K562 (cell line): ENCODE data around the gene S100A8. TPM values are rescaled to one million over a fixed set of nuclear protein-coding genes. Genes with fewer than 3 reads are reported as not detected.

Experiments used
- ATAC-seq: fragments of 200-7000 bp; cut with Tn5 transposase; 3 replicates; pipeline ENCODE4 v1.9.1; 2020; ENCODE audit warnings: moderate library complexity
- BruUV-seq: library from RNA; stranded (reverse); fragments of 400-500 nt; replicated peaks from 2 replicates; lab custom pipeline; 2021; lab: Mats Ljungman, UMichigan
- CTCF ChIA-PET: fragments of 300-600 bp; formaldehyde crosslinking; extraction: SDS; loops from one replicate; lab custom pipeline; 2021; ENCODE audit warnings: low intra/inter-chr PET ratio; lab: Yijun Ruan, JAX
- POLR2A ChIA-PET: fragments of 300-600, 350-650 bp; sonication (Branson Sonifier 250); formaldehyde crosslinking; extraction: SDS; loops from one replicate; lab custom pipeline; 2021; ENCODE audit warnings: antibody characterized with exemption, inconsistent platforms; lab: Yijun Ruan, JAX
- DNase-seq, 4 experiments: peaks; one replicate each; pipeline versions ENCODE4 v3.0.0 to v3.0.0-alpha.2; 2011 to 2018; ENCODE audit warnings: low spot score in 3 of 4, mixed read lengths in 3 of 4; ENCODE audit errors: extremely low read depth in 1 of 4
- FAIRE-seq: peaks from 2 replicates; lab custom pipeline; 2011; peaks lifted over from hg19 to GRCh38; lab: Jason Lieb, UNC
- H2AFZ ChIP-seq: 2 replicates; pipeline ENCODE4 v1.6.0; 2011; ENCODE audit warnings: low read depth, low read length, control low read depth, inconsistent platforms
- H3K27ac ChIP-seq: fragments of 200-600 bp; 3 replicates; pipeline ENCODE4 v1.8.0; 2011; ENCODE audit warnings: low read depth, mild to moderate bottlenecking, control low read depth, inconsistent platforms, low read length, moderate library complexity, mixed read lengths; ENCODE audit errors: extremely low read depth
- H3K27me3 ChIP-seq, 2 experiments: fragments of 300-600 bp in 1 of 2; 2 replicates in 1 of 2; 3 replicates in 1 of 2; pipeline versions ENCODE4 v1.6.0 to v1.8.0; 2011; ENCODE audit warnings: inconsistent platforms in 2 of 2, low read length in 2 of 2, mild to moderate bottlenecking in 1 of 2, mixed read lengths in 1 of 2, moderate library complexity in 1 of 2; ENCODE audit not compliant: control insufficient read depth in 2 of 2, insufficient read depth in 2 of 2
- H3K36me3 ChIP-seq: fragments of 300-600 bp; 3 replicates; pipeline ENCODE4 v1.8.0; 2011; ENCODE audit warnings: mild to moderate bottlenecking, low read length, inconsistent platforms; ENCODE audit not compliant: control insufficient read depth, insufficient read depth
- H3K4me1 ChIP-seq, 2 experiments: fragments of 200-600 bp in 1 of 2; replicated peaks in 1 of 2; 2 replicates in 1 of 2; 3 replicates in 1 of 2; pipeline versions ENCODE4 v1.5.1 to v1.8.0; 2011; ENCODE audit warnings: inconsistent platforms in 2 of 2, low read length in 2 of 2, mild to moderate bottlenecking in 1 of 2, mixed read lengths in 1 of 2, moderate library complexity in 1 of 2; ENCODE audit not compliant: control insufficient read depth in 2 of 2, insufficient read depth in 2 of 2
- H3K4me2 ChIP-seq: 2 replicates; pipeline ENCODE4 v1.6.1; 2011; ENCODE audit warnings: low read length, control low read depth, inconsistent platforms, mixed read lengths; ENCODE audit not compliant: insufficient read depth
- H3K4me3 ChIP-seq: fragments of 200-600 bp; sonication (generic), shearing (Covaris generic); 2 replicates; pipeline ENCODE4 v1.5.1; 2016; ENCODE audit warnings: control low read depth, inconsistent platforms
- H3K79me2 ChIP-seq: fragments of 200-600 bp; 3 replicates; pipeline ENCODE4 v1.8.0; 2011; ENCODE audit warnings: low read length, inconsistent platforms; ENCODE audit not compliant: control insufficient read depth, insufficient read depth
- H3K9ac ChIP-seq, 2 experiments: 2 replicates each; pipeline versions ENCODE4 v1.6.0 to v1.6.1; 2011; ENCODE audit warnings: low read depth in 2 of 2, low read length in 2 of 2, control low read depth in 1 of 2, inconsistent platforms in 1 of 2, mild to moderate bottlenecking in 1 of 2, mixed read lengths in 1 of 2; ENCODE audit not compliant: insufficient read depth in 1 of 2
- H3K9me1 ChIP-seq: one replicate; pipeline ENCODE4 v1.6.0; 2011; ENCODE audit warnings: inconsistent platforms, mild to moderate bottlenecking, low read length, moderate library complexity; ENCODE audit not compliant: control insufficient read depth, insufficient read depth
- H3K9me3 ChIP-seq: replicated peaks from 2 replicates; pipeline ENCODE4 v1.5.1; 2011; ENCODE audit warnings: low read depth, low read length, inconsistent platforms; ENCODE audit not compliant: control insufficient read depth, insufficient read depth
- H4K20me1 ChIP-seq: replicated peaks from 2 replicates; pipeline ENCODE4 v1.6.1; 2011; ENCODE audit warnings: low read length, inconsistent platforms, mixed read lengths; ENCODE audit not compliant: control insufficient read depth, insufficient read depth
- FOSL1 ChIP-seq: fragments of 200-800 bp; sonication (Bioruptor generic); conservative IDR thresholded peaks from 2 replicates; pipeline ENCODE4 v1.6.1; 2016; ENCODE audit warnings: missing genetic modification characterization, missing compliant biosample characterization
- IRF2 ChIP-seq: sonication (generic); formaldehyde crosslinking; IDR thresholded peaks from 2 replicates; pipeline ENCODE4 v1.8.1; 2022; ENCODE audit warnings: mild to moderate bottlenecking, missing genetic modification reagents
- MAX ChIP-seq: sonication (generic); formaldehyde crosslinking; IDR thresholded peaks from 2 replicates; pipeline ENCODE4 v1.9.0; 2022; ENCODE audit warnings: mild to moderate bottlenecking, missing genetic modification reagents
- TAL1 ChIP-seq: fragments of 450-650 bp; IDR thresholded peaks from 2 replicates; pipeline ENCODE4 v1.6.1; 2016; ENCODE audit warnings: mild to moderate bottlenecking
- XRCC4 ChIP-seq: IDR thresholded peaks from one replicate; pipeline ENCODE4 v1.6.1; 2011; ENCODE audit not compliant: insufficient read depth, insufficient read length; ENCODE audit errors: extremely low read depth
- ZBTB34 ChIP-seq: fragments of 250-450 bp; sonication (Bioruptor Pico); IDR thresholded peaks from 2 replicates; pipeline ENCODE4 v1.8.0; 2021; ENCODE audit warnings: mild to moderate bottlenecking, moderate library complexity
- ZBTB9 ChIP-seq: fragments of 450-650 bp; formaldehyde crosslinking; IDR thresholded peaks from 2 replicates; pipeline ENCODE4 v1.4.0; 2020; ENCODE audit warnings: mild to moderate bottlenecking, moderate library complexity
- ZNF143 ChIP-seq: sonication (generic); formaldehyde crosslinking; IDR thresholded peaks from 2 replicates; pipeline ENCODE4 v1.9.0; 2022; ENCODE audit warnings: mild to moderate bottlenecking, missing genetic modification reagents
- ZSCAN29 ChIP-seq: fragments of 450-650 bp; IDR thresholded peaks from 2 replicates; pipeline ENCODE4 v1.6.1; 2017
- WGBS: fragments of 100-300 bp; shearing (Covaris generic); methylation state at CpG from one replicate; pipeline ENCODE4 v1.1.6; 2016; ENCODE audit warnings: low coverage, mixed read lengths; ENCODE audit not compliant: insufficient coverage; ENCODE audit errors: missing lambda C conversion rate; 5-methylcytosine and 5-hydroxymethylcytosine counted together
- in situ Hi-C: fragments of 300-500 bp; cut with MboI; formaldehyde crosslinking; loops from 4 replicates; pipeline ENCODE4 v1.15.0; 2018; ENCODE audit warnings: inconsistent platforms, mixed read lengths
- intact Hi-C: fragments of 100-400 bp; cut with micrococcal nuclease; formaldehyde crosslinking; loops from 2 replicates; pipeline ENCODE4 v1.14.2; 2022
- polyA plus RNA-seq, 8 experiments: library from polyadenylated mRNA; depleted of rRNA in 4 of 8; stranded (reverse) in 5 of 8; unstranded in 3 of 8; fragments of >200 nt; fragmentation: Nextera tagmentation in 2 of 8; fragmentation: Illumina TruSeq in 1 of 8; extraction: Ambion mirVana in 2 of 8; extraction: Trizol in 1 of 8; gene quantifications; 2 replicates each; pipeline versions ENCODE4 v1.2.1 to v1.2.3, GENCODE V29; 2011 to 2014; ENCODE audit warnings: inconsistent platforms in 1 of 8, missing spikeins in 1 of 8
- total RNA-seq, 7 experiments: library from RNA; depleted of rRNA in 6 of 7; stranded (reverse); fragments of >200 nt in 6 of 7; fragmentation: Illumina TruSeq in 2 of 7; extraction: Trizol in 2 of 7; gene quantifications; 2 replicates each; pipeline versions ENCODE4 v1.2.1 to v1.2.3, GENCODE V29; 2011 to 2021; ENCODE audit warnings: low replicate concordance in 1 of 7

The S100A8 gene
- total and polyA plus RNA-seq, 9 of the 15 experiments (the other 6 are each of a cell fraction or from before 2014, with no cell fraction given): 0.15 to 0.60 TPM; not detected in 7

- H3K27me3 ChIP-seq: peaks cover 0 to 18% of the 10 kb centered on the region in 2 experiments; a peak in 4 of 5 replicates
- FAIRE-seq: no peak
- CTCF ChIA-PET: no interaction called here
These were observed 4.4 kb downstream of the S100A8 start for GRCh38 chr1:153386500-153386901.

More at GRCh38 chr1:153386500-153386901, 4.4 kb downstream of the S100A8 start:
- Histone ChIP-seq H3K4me1 (peaks cover 0 to 6% of the 10 kb centered on the region in 2 experiments; a peak in 1 of 5 replicates), H4K20me1 (peaks cover 3% of the 10 kb centered on the region; the same call in 1 of the 2 replicates), H3K4me2 (no peak overlapping the region), H3K9me1 (no peaks in the 10 kb centered on the region), H3K27ac (no peak overlapping the region), H3K9ac (no peak overlapping the region), H3K9me3 (peaks cover 4% of the 10 kb centered on the region; the same call in 1 of the 2 replicates), H3K36me3 (no peaks in the 10 kb centered on the region), H2AFZ (no peak overlapping the region), H3K79me2 (no peaks in the 10 kb centered on the region), H3K4me3 (no peak overlapping the region)
- BruUV-seq: no TSS peak
- in situ Hi-C loops: no loop called here
- POLR2A ChIA-PET: interaction anchor here (1.5 to 1.8 kb wide), 2 partner anchors 8 to 10 kb away, joined by 3 to 5 read pairs; no protein-coding TSS in a partner anchor
- ATAC-seq: no peak
- WGBS: 0% methylated on average over 5 of the region's 5 CpGs
- intact Hi-C loops: no loop called here
- TF ChIP-seq ZSCAN29: no peak
- TF ChIP-seq ZNF143: no peak
- no peak for TF ChIP-seq XRCC4
- TF ChIP-seq FOSL1 (tag): no peak
- TF ChIP-seq ZBTB9: no peak
- TF ChIP-seq TAL1: no peak
- no peak for TF ChIP-seq IRF2 (CRISPR knock-in tag)
- no peak for TF ChIP-seq MAX (CRISPR knock-in tag)
- no peak for TF ChIP-seq ZBTB34
- DNase-seq: no peak
